GM19452 (cell line): ENCODE results near the gene CELF1.
"Not testable (repeated sequence)": the region's sequence is repeated elsewhere in the genome, so short reads cannot be mapped to it uniquely, and the experiment has no call there.

ENCODE experiments used
- ATAC-seq: cut with Tn5 transposase; IDR thresholded peaks from one replicate; pipeline ENCODE4 v1.9.1; 2021; ENCODE audit not compliant: unreplicated experiment

CELF1 gene

GRCh38 chr11:47545298-47545697, 7.6 kb downstream of the CELF1 start:
- no peak for ATAC-seq

- no peak for ATAC-seq
Measured at GRCh38 chr11:47541070-47541469, 11.9 kb downstream of the CELF1 start.

DNA sequence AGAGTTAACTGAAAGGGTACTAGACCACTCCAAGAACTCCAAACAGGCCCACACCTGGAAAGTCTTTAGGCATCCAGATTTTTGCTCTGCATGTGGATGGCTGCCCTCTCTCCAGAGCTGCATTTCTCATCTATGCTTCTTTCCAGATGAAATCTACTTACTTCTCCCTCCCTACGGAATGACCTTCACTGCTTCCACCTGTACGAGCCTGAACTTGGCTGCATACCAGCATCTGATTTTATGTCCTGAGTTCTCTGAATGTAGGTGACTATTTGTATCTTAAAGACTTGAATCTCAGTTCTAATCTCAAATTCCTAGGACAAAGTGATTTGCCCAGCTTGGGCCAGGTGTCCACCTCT, 13.3 kb downstream of the CELF1 start:
- no peak for ATAC-seq

DNA sequence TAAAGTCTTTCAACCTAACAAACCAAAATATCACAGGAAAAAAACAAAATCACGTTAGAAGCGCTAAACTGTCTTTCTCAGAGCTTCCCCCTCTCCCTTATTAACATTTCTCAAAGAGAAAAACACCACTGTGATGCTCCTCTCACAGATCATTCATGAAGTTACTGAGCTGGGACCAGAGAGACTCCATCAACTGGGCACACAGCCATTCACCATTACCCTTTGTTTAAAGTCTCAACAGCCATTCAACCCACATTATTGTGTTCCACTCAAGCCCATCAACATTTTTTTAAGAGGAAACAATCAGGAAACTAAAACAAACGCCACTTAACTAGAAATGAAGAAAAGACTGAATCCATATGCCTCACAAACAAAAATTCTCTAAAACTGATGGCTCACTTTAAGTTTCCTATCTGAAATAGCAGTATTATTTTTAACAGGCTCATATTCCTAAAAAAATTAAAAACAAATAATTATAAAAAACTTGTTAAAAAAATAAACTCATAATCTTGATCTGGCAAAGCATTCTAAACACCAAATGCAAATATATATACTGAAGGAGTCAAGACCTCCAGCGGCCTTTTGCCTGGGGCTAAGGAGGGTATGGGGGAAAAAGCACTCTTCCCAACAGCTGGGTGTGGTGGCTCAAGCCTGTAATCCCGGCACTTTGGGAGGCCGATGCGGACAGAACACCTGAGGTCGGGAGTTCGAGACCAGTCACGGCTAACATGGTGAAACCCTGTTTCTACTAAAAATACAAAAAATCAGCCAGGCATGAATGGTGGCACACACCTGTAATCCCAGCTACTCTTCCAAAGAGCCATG, 14.0 kb downstream of the CELF1 start:
- ATAC-seq, result no peak

DNA sequence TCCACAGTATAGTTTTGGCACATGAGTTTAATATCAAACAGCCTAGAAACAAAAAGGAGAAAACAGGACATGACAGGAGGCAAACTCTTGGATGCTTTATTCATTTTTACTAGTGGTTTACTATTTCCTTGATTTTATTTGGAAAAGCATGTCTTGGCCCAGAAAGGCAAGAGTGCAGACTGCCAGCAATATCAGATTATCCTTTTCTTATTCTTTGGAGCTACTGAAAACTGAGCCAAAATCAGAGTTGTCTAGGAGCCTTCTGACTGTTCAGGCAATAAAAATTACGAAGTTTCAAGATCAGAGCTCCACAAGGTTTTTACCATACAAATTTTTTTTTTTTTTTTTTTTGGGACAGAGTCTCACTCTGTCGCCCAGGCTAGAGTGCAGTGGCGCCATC, 16.0 kb downstream of the CELF1 start:
- ATAC-seq, result no peak

GRCh38 chr11:47534704-47535251, 18.2 kb downstream of the CELF1 start:
- ATAC-seq, result no peak

GRCh38 chr11:47533690-47534151, 19.2 kb downstream of the CELF1 start:
- ATAC-seq, result no peak

DNA sequence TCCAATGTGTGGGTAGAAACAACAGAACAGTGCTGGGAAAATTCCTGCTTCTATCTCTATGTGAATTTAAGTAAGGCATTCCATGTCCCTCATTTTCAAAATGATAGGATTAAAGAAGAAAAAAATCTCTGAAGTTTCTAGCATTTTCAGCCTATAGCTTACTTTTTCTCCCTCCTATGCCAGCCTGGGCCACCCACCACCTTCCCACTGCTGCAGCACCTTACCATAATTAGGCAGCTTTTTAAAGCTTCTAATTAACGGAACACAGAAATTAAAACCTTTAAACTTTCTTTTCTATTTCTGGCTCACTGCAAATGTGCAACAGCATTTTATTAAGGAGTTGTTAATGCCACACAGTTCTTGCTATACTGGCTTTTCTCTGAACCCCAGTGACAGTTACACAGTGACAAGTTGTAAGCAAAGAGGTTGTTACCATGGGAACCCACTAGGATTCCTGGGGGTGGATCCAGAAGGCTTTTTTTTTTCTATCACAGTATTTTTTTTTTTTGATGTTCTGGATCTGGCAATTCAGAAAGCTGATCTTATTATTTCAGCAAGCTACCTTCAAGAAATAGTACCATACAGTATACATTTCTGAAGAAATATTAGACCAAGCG, 20.2 kb downstream of the CELF1 start:
- no peak for ATAC-seq

DNA sequence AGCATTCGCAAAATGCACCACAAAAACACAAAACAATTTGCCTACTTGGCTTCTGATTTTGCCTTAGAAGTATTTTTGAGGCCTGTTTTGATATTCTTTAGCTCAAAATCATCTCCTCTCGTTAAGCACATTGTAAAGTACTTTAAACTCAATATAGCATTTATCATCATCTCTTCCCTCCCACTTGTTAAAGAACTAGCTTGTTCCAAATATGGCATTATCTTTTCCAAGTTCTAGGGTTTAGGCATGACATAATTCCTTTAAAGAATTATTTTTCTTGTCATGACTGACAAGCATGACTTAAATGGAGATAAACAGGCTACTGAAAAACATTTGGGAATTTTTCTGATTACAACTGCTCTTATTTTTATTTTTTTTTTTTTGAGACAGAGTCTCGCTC, 21.3 kb downstream of the CELF1 start:
- ATAC-seq, result no peak

- ATAC-seq, result not testable (repeated sequence)
Measured at GRCh38 chr11:47530721-47531120, 22.2 kb downstream of the CELF1 start.

- ATAC-seq, result no peak
Measured at GRCh38 chr11:47529951-47530350, 23.0 kb downstream of the CELF1 start.

GRCh38 chr11:47527186-47527585, 25.7 kb downstream of the CELF1 start:
- no peak for ATAC-seq

DNA sequence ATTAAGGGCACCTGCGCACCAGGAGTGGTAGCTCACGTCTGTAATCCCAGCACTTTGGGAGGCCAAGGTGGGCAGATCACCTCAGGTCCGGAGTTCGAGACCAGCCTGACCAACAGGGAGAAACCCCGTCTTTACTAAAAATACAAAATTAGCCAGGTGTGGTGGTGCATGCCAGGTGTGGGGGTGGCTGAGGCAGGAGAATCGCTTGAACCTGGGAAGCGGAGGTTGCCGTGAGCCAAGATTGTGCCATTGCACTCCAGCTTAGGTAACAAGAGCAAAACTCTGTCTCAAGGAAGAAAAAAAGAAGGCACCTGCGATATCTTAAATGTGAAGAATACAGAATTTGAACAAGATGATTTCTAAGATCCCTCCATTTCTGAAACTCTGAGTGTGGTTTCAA, 26.9 kb downstream of the CELF1 start:
- not testable (repeated sequence) for ATAC-seq

- ATAC-seq, result no peak
Measured at GRCh38 chr11:47524291-47524874, 28.5 kb downstream of the CELF1 start.

- ATAC-seq, result peak; percentile 50
Measured at GRCh38 chr11:47523490-47524225, 29.3 kb downstream of the CELF1 start.

DNA sequence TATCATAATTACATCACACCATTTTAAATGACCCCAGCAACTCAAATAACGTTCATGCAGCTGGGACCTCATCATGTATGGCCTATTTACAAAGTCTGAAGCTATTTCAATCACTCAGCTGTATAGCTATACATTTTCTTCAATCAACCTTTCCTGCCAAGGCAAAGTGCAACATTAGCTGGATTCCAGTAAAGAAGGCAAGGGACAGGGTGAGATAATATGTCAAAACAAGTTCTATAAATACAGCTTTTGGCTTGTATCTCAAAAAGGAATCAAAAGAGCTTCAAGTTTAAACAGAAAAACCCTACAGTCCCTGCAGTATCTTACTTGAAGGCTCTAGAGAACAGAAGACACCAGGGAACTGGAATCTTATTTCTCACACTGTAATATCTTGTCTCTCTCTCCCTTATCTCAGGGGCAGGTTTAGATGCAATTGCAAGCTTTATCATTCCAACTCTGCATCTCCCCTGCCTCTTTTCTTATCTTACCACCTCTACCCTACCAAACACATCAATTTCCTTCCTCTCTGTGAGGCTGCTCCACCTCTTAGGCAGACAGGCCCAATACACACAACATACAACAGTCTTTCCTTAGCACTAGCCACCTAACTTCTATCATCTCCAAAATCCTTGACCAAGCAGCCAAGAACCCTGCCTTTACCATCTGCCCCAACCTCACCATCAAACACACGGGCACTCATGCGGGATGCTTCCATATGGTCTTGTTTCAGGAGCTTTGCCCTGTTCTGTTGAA, 34.5 kb downstream of the CELF1 start:
- ATAC-seq, result no peak

DNA sequence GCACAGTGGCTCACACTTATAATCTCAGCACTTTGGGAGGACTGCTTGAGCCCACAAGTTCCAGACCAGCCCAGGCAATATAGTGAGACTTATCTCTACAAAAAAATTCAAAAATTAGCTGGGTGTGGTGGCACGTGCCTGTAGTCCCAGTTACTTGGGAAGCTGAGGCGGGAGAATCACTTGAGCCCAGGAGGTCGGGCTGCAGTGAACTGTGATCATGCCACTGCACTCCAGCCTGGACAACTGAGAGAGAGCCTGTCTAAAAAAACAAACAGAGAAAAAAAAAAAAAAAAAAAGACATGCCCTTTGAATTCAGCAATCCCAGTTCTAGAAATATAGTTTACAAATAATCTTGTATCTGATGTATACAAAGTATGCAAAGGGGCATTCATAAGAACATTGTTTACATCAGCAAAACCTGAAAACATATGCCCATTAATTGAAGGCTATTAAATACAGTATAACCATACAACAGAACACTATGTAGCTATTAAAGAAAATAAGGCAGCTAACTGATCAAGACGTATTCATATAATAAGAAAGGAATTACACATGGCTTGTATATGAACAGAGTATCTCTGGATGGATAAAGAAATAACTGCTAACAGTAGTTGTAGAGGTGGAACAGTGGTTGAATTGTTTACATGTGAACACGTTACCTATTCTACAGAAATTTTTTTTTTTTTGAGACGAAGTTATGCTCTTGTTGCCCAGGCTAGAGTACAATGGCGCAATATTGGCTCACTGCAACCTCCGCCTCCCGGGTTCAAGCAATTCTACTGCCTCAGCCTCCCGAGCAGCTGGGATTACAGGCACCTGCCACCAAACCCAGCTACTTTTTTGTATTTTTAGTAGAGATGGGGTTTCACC, 35.7 kb downstream of the CELF1 start:
- ATAC-seq, result no peak

- no peak for ATAC-seq
Measured at GRCh38 chr11:47516155-47516554, 36.8 kb downstream of the CELF1 start.

DNA sequence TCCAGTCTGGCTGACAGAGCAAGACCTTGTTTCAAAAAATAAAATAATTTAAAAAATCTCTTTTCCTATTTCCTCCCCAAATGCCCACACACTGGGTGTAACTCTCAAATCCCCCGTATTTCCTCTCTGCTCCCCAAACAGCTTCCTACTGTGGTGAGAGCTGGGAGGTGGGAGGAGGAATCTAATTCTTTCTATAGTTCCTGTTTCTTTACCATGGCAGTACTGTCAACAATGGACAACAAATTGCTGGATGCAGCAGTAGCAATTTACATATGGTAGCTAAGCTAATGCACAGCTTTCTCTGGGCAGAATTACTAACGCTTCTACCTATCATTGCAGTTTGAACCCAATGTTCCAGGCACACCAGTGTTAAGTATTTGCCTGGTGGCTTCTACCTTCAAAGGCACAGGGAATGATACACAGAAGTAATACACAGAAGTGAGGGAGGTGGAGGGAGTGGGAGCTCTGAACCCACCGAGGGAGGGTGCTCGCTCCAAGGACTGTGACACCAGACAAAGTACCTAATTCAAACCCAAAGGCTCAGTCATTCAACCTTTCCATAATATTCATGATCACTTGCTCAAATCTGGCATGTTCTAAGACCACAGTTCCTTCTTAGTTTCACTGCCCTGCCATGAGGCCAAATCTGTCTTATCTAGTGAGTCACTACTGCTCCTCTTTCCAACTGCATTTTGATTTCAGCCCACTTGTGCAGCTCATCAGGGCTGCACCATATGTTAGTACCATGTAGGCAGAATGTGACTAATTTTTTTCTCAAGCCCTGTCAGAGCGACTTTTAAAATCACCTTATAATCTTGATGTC, 37.9 kb downstream of the CELF1 start:
- peak; percentile 40 for ATAC-seq
